Muscle layer of duodenum (tissue), 2 donors: Measurements from ENCODE around the gene C6orf120.
A peak's percentile ranks its signal among the peaks of the same experiment; 100 is the strongest.

Experiments
- H3K27ac ChIP-seq: one replicate; pipeline ENCODE4 v1.7.0; 2013; ENCODE audit warnings: mild to moderate bottlenecking, low read length
- H3K27me3 ChIP-seq: one replicate; pipeline ENCODE4 v1.7.0; 2013; ENCODE audit warnings: low read depth, mild to moderate bottlenecking, control low read depth, low read length
- H3K36me3 ChIP-seq, 2 donors: one replicate each; pipeline ENCODE4 v1.7.0; 2013; ENCODE audit warnings: low read length in 2 of 2, control low read depth in 1 of 2, mild to moderate bottlenecking in 1 of 2; ENCODE audit not compliant: insufficient read depth in 2 of 2, control insufficient read depth in 1 of 2
- H3K4me1 ChIP-seq, 2 donors: one replicate each; pipeline ENCODE4 v1.7.0; 2013; ENCODE audit warnings: low read length in 2 of 2, mild to moderate bottlenecking in 2 of 2, control low read depth in 1 of 2, moderate library complexity in 1 of 2; ENCODE audit not compliant: insufficient read depth in 2 of 2, control insufficient read depth in 1 of 2
- H3K4me3 ChIP-seq, 2 donors: one replicate each; pipeline ENCODE4 v1.7.0; 2013; ENCODE audit warnings: low read length in 2 of 2, low read depth in 1 of 2, mild to moderate bottlenecking in 1 of 2
- H3K9me3 ChIP-seq, 2 donors: one replicate each; pipeline ENCODE4 v1.7.0; 2013; ENCODE audit warnings: low read length in 2 of 2, control low read depth in 1 of 2, mild to moderate bottlenecking in 1 of 2; ENCODE audit not compliant: control insufficient read depth in 1 of 2
- donor health status: healthy.

Gene C6orf120

DNA sequence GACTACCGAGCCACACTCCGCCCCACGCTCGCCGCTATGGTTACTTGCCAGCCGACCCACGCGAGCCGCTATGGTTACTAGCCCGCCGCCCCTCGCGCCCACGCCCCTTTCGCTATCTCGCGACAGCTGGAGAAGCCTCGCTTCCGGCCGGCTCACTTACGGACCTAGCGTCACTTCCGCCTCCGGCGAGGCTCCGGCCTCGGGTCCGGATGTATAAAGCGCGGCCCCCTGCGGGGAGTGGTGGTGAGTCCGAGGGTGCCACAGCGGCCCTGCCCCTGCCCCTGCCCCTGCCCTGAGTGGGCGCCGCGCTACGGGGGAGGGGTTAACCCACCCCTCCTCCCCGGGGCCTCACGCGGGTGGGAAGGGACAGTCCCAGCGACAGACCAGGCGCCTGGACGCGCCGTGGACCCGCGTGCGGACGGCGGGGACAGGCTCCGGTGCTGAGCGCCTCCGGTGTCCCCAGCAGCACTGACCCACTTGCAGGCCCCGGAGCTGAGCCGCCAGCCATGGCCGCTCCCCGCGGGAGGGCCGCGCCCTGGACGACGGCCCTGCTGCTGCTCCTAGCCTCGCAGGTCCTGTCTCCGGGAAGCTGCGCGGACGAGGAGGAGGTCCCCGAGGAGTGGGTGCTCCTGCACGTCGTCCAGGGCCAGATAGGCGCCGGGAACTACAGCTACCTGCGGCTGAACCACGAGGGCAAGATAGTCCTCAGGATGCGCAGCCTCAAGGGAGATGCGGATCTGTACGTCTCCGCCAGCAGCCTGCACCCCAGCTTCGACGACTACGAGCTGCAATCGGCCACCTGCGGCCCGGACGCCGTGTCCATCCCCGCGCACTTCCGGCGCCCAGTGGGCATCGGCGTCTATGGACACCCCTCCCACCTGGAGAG lies at the start of gene C6orf120, which contains the start of gene WDR27:
Gene C6orf120, plus strand, starts transcription at position 173 of the 886 bp plus-strand sequence. Its CDS starts 334 bp downstream, at position 507.
Gene WDR27, minus strand, starts transcription at position 76 of the 886 bp plus-strand sequence. CDS start 13,024 bp downstream, outside the sequence.
- no peaks in the 10 kb centered on the region for H3K9me3 ChIP-seq
- H3K27ac ChIP-seq, result peak within 1 kb of the TSS; percentile 84
- peaks cover 3 to 4% of the 10 kb centered on the region in 2 donors for H3K36me3 ChIP-seq
- H3K4me1 ChIP-seq, result peaks cover 25 to 31% of the 10 kb centered on the region in 2 donors
- H3K4me3 ChIP-seq, result peak within 1 kb of the TSS; percentile 85 to 97
- no peaks in the 10 kb centered on the region for H3K27me3 ChIP-seq

DNA sequence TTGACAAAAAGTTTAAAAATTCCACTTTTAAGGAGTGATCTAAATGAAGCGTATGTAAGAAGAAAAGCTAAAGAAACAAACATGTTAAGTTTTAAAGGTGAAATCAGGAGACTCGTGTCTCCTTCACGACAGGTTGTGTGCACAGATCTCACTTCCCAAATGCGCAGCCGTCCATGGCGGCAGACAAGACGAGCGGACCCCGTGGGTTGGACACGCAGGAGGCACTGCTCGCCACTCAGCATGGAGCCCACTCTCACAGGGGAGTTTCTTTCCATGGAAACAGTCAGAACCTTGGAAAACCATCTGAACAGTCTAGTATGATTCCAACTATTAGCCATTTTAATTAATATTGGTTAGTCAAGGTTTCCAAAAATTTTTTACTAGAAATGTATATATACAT lies 49.0 kb upstream of the C6orf120 start:
- H3K27me3 ChIP-seq, result no peaks in the 10 kb centered on the region
- H3K36me3 ChIP-seq, result peaks cover 0 to 26% of the 10 kb centered on the region in 2 donors
- no peaks in the 10 kb centered on the region for H3K4me1 ChIP-seq
- no peak overlapping the region for H3K4me3 ChIP-seq
- H3K27ac ChIP-seq, result no peak overlapping the region
- no peaks in the 10 kb centered on the region for H3K9me3 ChIP-seq

DNA sequence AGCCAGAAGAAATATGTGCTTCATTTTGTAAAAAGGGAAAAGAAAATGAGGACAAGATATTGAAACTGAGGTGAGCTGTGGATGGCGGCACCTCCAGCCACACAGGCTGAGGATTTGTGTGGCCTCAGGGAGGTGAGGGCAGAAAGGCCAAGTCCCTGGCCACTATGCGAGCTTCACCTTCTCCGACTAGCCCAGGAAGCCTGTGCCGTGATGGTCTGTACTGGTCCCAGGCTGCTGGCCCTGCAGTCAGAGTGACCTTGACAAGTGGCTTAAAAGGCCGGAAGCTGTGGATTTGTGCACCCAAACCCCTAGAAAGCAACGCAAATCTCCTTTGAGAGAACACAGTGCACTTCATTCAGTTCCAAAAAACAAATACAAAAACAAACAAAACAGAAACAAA lies 48.2 kb upstream of the C6orf120 start:
- Histone ChIP-seq H3K27ac (peak overlapping the region; percentile 76), H3K4me3 (peak overlapping the region in 1 of 2 donors; percentile 66), H3K4me1 (no peaks in the 10 kb centered on the region), H3K9me3 (no peaks in the 10 kb centered on the region), H3K36me3 (peaks cover 0 to 24% of the 10 kb centered on the region in 2 donors), H3K27me3 (no peaks in the 10 kb centered on the region)

GRCh38 chr6:169654598-169655391 lies 47.1 kb upstream of the C6orf120 start:
- H3K27ac ChIP-seq, result peak overlapping the region; percentile 76

GRCh38 chr6:169656546-169657283 lies 45.2 kb upstream of the C6orf120 start:
- Histone ChIP-seq H3K9me3 (no peaks in the 10 kb centered on the region), H3K27ac (no peak overlapping the region), H3K27me3 (no peaks in the 10 kb centered on the region), H3K4me1 (no peaks in the 10 kb centered on the region), H3K4me3 (no peak overlapping the region), H3K36me3 (peaks cover 5 to 46% of the 10 kb centered on the region in 2 donors)

More at GRCh38 chr6:169654598-169655391, 47.1 kb upstream of the C6orf120 start:
- H3K4me1 ChIP-seq, result no peaks in the 10 kb centered on the region
- H3K9me3 ChIP-seq, result no peaks in the 10 kb centered on the region
- H3K4me3 ChIP-seq, result peak overlapping the region; percentile 66 to 77
- H3K27me3 ChIP-seq, result no peaks in the 10 kb centered on the region
- H3K36me3 ChIP-seq, result peaks cover 5 to 33% of the 10 kb centered on the region in 2 donors

GRCh38 chr6:169657284-169657610 lies 44.7 kb upstream of the C6orf120 start:
- Histone ChIP-seq H3K27me3 (no peaks in the 10 kb centered on the region), H3K9me3 (no peaks in the 10 kb centered on the region), H3K36me3 (peaks cover 5 to 46% of the 10 kb centered on the region in 2 donors), H3K4me3 (no peak overlapping the region), H3K27ac (no peak overlapping the region), H3K4me1 (no peaks in the 10 kb centered on the region)

DNA sequence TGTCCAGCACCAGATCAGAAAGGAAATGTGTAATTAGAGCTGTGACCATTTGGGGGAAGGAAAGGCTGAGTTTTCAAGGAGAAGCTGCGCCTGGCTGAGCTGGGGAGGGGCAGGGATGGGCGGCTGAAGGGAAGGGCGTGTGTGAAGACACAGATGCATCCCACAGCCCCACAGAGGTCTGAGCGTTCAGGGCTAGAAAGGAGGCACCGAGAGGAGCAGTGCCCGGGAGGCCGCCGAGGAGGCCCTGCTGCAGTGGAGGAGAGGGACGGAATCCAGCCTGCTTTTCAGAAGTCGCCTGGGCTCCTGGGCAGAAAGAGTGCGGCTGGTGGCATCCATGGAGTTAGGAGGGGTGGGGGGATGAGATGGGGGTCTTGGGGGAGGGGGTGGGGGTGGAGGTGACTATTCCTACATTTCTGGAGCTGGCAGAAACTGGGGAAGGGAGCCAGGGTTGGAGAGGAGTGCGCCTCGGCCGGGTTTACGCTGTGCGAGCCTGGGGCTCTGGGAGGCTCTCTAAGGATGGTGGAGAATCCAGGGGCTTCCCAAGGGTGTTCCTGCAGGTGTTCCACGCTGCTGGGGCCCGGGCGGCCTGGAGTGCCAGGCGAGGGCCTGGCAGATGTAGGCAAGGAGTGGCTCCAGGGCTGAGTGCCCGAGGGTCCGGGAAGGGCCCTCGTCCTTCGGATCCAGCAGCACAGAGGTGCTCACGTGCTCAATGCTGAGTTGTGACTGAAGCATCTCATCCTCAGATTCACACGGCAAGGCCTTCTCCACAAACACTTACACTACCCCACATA lies 41.9 kb upstream of the C6orf120 start:
- Histone ChIP-seq H3K9me3 (no peaks in the 10 kb centered on the region), H3K36me3 (peaks cover 13 to 56% of the 10 kb centered on the region in 2 donors), H3K27me3 (no peaks in the 10 kb centered on the region), H3K4me3 (no peak overlapping the region), H3K27ac (no peak overlapping the region), H3K4me1 (no peaks in the 10 kb centered on the region)

GRCh38 chr6:169660751-169661390 lies 41.1 kb upstream of the C6orf120 start:
- H3K36me3 ChIP-seq, result peaks cover 13 to 53% of the 10 kb centered on the region in 2 donors
- H3K4me1 ChIP-seq, result no peaks in the 10 kb centered on the region
- H3K27ac ChIP-seq, result no peak overlapping the region
- H3K4me3 ChIP-seq, result no peak overlapping the region
- no peaks in the 10 kb centered on the region for H3K27me3 ChIP-seq
- no peaks in the 10 kb centered on the region for H3K9me3 ChIP-seq

- Histone ChIP-seq H3K27ac (no peak overlapping the region), H3K4me1 (no peaks in the 10 kb centered on the region), H3K27me3 (no peaks in the 10 kb centered on the region), H3K4me3 (no peak overlapping the region), H3K36me3 (peaks cover 16 to 56% of the 10 kb centered on the region in 2 donors), H3K9me3 (no peaks in the 10 kb centered on the region)
Observed at GRCh38 chr6:169661391-169661756, 40.6 kb upstream of the C6orf120 start.

DNA sequence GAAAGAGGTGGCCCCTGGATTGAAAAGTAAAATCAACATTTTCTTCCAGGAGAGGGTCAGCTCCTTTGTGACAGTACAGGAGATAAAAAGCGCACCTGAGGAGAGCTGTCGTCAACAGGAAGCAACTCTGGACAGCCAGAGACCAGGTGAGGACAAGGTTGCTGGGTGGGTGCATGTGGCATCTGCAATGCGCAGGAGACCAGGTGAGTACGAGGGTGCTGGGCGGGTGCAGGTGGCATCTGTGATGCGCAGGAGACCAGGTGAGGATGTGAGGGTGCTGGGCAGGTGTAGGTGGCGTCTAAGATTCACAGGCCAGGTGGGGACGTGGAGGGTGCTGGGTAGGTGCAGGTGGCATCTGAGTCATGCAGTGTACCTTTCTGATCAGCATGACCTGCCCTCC lies 38.5 kb upstream of the C6orf120 start:
- no peaks in the 10 kb centered on the region for H3K9me3 ChIP-seq
- no peak overlapping the region for H3K27ac ChIP-seq
- no peaks in the 10 kb centered on the region for H3K4me1 ChIP-seq
- H3K27me3 ChIP-seq, result no peaks in the 10 kb centered on the region
- no peak overlapping the region for H3K4me3 ChIP-seq
- peaks cover 25 to 61% of the 10 kb centered on the region in 2 donors for H3K36me3 ChIP-seq
